ENCODE measurements around the gene ATP10A. TPM values are rescaled to one million over a fixed set of nuclear protein-coding genes. Genes with fewer than 3 reads are reported as not detected.
"Not testable (repeated sequence)": the region's sequence is repeated elsewhere in the genome, so short reads cannot be mapped to it uniquely, and the experiment has no call there.

Gene ATP10A
- polyA plus RNA-seq, 3 donors, result 0.71 to 3.9 (median 0.92) TPM

DNA sequence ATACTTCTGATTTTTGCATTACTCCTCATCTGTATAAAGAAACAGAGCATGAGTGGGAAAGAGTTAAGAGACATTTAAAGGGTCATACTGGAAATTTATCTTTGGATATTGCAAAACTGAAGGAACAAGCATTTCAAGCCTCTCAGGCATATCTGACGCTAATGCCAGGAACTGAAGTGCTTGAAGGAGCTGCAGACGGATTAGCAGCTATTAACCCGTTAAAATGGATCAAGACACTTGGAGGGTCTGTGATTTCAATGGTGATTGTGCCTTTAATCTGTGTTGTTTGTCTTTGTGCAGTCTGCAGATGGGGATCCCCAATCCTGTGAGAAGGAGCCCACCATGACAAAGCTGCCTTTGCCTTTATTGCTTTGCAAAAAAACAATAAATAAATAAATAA is 221.8 kb downstream of the ATP10A start:
- Histone ChIP-seq H4K20me1 (ENCODE audit: insufficient read depth, low read length) (no peaks in the 10 kb centered on the region), H3K9ac (ENCODE audit: insufficient read depth, low read length, poor library complexity, severe bottlenecking) (no peak overlapping the region), H3K36me3 (replicated peaks in 1 of 2; ENCODE audit: control insufficient read depth in 1 of 2, insufficient read depth in 2 of 2, low read length in 2 of 2) (no peaks in the 10 kb centered on the region), H3K4me3 (replicated peaks in 1 of 3; ENCODE audit: low read depth in 2 of 3, low read length in 3 of 3) (no peak overlapping the region), H3K27ac (ENCODE audit: low read depth in 1 of 2, low read length in 2 of 2) (no peak overlapping the region), H3K4me2 (replicated peaks; ENCODE audit: extremely low read depth, low read length, poor library complexity, severe bottlenecking) (no peak overlapping the region), H3K79me2 (ENCODE audit: insufficient read depth, low read length) (no peaks in the 10 kb centered on the region), H3K27me3 (ENCODE audit: control insufficient read depth in 2 of 2, insufficient read depth in 2 of 2, low read length in 2 of 2) (no peaks in the 10 kb centered on the region), H3K4me1 (ENCODE audit: control insufficient read depth in 1 of 2, insufficient read depth in 2 of 2, low read length in 2 of 2) (no peaks in the 10 kb centered on the region), H3K9me3 (replicated peaks in 1 of 2; ENCODE audit: control insufficient read depth in 1 of 2, insufficient read depth in 1 of 2, low read length in 2 of 2) (no peaks in the 10 kb centered on the region), H2AFZ (ENCODE audit: insufficient read depth, low read depth, low read length, poor library complexity, severe bottlenecking) (no peak overlapping the region)
- DNase-seq, result no peak
- H3K9me3 Mint-ChIP-seq, result peaks cover 0 to 14% (median 3%) of the 10 kb centered on the region in 7 donors
- TF ChIP-seq CTCF (IDR thresholded peaks at IDR 0.05), result no peak
- no peaks in the 10 kb centered on the region for H3K36me3 Mint-ChIP-seq
- no peak overlapping the region for H3K27ac Mint-ChIP-seq
- intact Hi-C loops (cut with micrococcal nuclease), result no loop called here
- H3K4me3 Mint-ChIP-seq, result no peak overlapping the region
- WGBS (ENCODE audit: insufficient coverage), result 80% methylated on average over 1 of the region's 3 CpGs
- H3K27me3 Mint-ChIP-seq (ENCODE audit: low read depth in 3 of 3), result peaks cover 0 to 14% (median 7%) of the 10 kb centered on the region in 3 donors
- H3K4me1 Mint-ChIP-seq, result no peaks in the 10 kb centered on the region

DNA sequence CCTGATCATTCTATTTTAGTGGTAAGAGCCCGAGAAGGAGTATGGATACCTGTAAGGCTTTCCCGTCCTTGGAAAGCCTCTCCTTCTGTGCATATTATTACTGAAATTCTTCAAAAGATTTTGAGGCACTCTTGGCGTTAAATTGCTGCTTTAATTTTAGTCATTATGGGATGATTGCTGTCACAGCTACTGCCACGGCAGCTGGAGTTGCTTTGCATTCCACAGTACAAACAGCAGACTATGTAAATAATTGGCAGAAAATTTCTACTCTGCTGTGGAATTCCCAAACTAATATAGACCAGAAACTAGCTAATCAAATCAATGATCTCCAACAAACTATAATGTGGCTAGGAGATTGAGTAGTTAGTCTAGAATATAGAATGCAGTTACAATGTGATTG is 222.2 kb downstream of the ATP10A start:
- H3K4me2 ChIP-seq (replicated peaks; ENCODE audit: extremely low read depth, low read length, poor library complexity, severe bottlenecking); H3K27ac ChIP-seq (ENCODE audit: low read depth in 1 of 2, low read length in 2 of 2); H3K4me3 Mint-ChIP-seq; H3K4me1 Mint-ChIP-seq; H3K9me3 ChIP-seq (replicated peaks in 1 of 2; ENCODE audit: control insufficient read depth in 1 of 2, insufficient read depth in 1 of 2, low read length in 2 of 2); H3K27ac Mint-ChIP-seq; H3K4me3 ChIP-seq (replicated peaks in 1 of 3; ENCODE audit: low read depth in 2 of 3, low read length in 3 of 3); H3K4me1 ChIP-seq (ENCODE audit: control insufficient read depth in 1 of 2, insufficient read depth in 2 of 2, low read length in 2 of 2); DNase-seq; intact Hi-C loops (cut with micrococcal nuclease); H3K9ac ChIP-seq (ENCODE audit: insufficient read depth, low read length, poor library complexity, severe bottlenecking); H3K36me3 ChIP-seq (replicated peaks in 1 of 2; ENCODE audit: control insufficient read depth in 1 of 2, insufficient read depth in 2 of 2, low read length in 2 of 2); H3K27me3 ChIP-seq (ENCODE audit: control insufficient read depth in 2 of 2, insufficient read depth in 2 of 2, low read length in 2 of 2); H2AFZ ChIP-seq (ENCODE audit: insufficient read depth, low read depth, low read length, poor library complexity, severe bottlenecking); H4K20me1 ChIP-seq (ENCODE audit: insufficient read depth, low read length); H3K36me3 Mint-ChIP-seq; H3K79me2 ChIP-seq (ENCODE audit: insufficient read depth, low read length): not testable (repeated sequence)
- no CpG with 5 or more reads among the region's 4 CpGs for WGBS (ENCODE audit: insufficient coverage)
- Mint-ChIP-seq H3K9me3 (peaks cover 0 to 14% (median 3%) of the 10 kb centered on the region in 7 donors), H3K27me3 (ENCODE audit: low read depth in 3 of 3) (peaks cover 0 to 14% (median 7%) of the 10 kb centered on the region in 3 donors)

Measured in CD14-positive monocyte (primary cell).